GM23338 (cell line): ENCODE data around the gene ABI2. TPM values are rescaled to one million over a fixed set of nuclear protein-coding genes. Genes with fewer than 3 reads are reported as not detected.
"Not testable (repeated sequence)": the region's sequence is repeated elsewhere in the genome, so short reads cannot be mapped to it uniquely, and the experiment has no call there.

Experiments
- ATAC-seq: fragments of 200-7000 bp; cut with Tn5 transposase; 3 replicates; pipeline ENCODE4 v1.9.1; 2020
- DNase-seq: peaks from one replicate; pipeline ENCODE4 v3.0.0-alpha.2; 2015; ENCODE audit warnings: low spot score
- H2AFZ ChIP-seq: fragments of 200-600 bp; sonication (generic); 2 replicates; pipeline ENCODE4 v1.8.0; 2016; ENCODE audit warnings: antibody characterized with exemption, mild to moderate bottlenecking, moderate library complexity
- H3F3A ChIP-seq: fragments of 200-600 bp; sonication (generic); replicated peaks from 2 replicates; pipeline ENCODE4 v1.8.0; 2017; ENCODE audit warnings: antibody characterized with exemption, mixed run types, low read depth
- H3K27ac ChIP-seq: fragments of 200-600 bp; sonication (generic); 2 replicates; pipeline ENCODE4 v1.6.1; 2016; ENCODE audit warnings: low read depth
- H3K27me3 ChIP-seq: fragments of 200-600 bp; sonication (generic); 2 replicates; pipeline ENCODE4 v1.8.0; 2016; ENCODE audit warnings: mild to moderate bottlenecking, mixed run types, moderate library complexity; ENCODE audit not compliant: insufficient read depth
- H3K36me3 ChIP-seq: fragments of 200-600 bp; sonication (generic); 2 replicates; pipeline ENCODE4 v1.8.0; 2016; ENCODE audit warnings: mild to moderate bottlenecking; ENCODE audit not compliant: insufficient read depth
- H3K4me1 ChIP-seq: fragments of 200-600 bp; sonication (generic); 2 replicates; pipeline ENCODE4 v1.8.0; 2016; ENCODE audit warnings: mild to moderate bottlenecking, moderate library complexity; ENCODE audit not compliant: insufficient read depth
- H3K4me2 ChIP-seq: fragments of 200-600 bp; sonication (generic); 2 replicates; pipeline ENCODE4 v1.7.1; 2017; ENCODE audit warnings: mixed run types
- H3K4me3 ChIP-seq: fragments of 200-600 bp; sonication (generic); 2 replicates; pipeline ENCODE4 v1.6.1; 2016; ENCODE audit warnings: mixed run types
- H3K79me2 ChIP-seq: fragments of 200-600 bp; sonication (generic); replicated peaks from 2 replicates; pipeline ENCODE4 v1.8.0; 2017; ENCODE audit warnings: mild to moderate bottlenecking; ENCODE audit not compliant: insufficient read depth
- H3K9me2 ChIP-seq: fragments of 200-600 bp; sonication (generic); 2 replicates; pipeline ENCODE4 v1.8.0; 2017; ENCODE audit not compliant: insufficient read depth
- H4K20me1 ChIP-seq: fragments of 200-600 bp; sonication (generic); replicated peaks from 2 replicates; pipeline ENCODE4 v1.8.0; 2017; ENCODE audit warnings: mild to moderate bottlenecking; ENCODE audit not compliant: insufficient read depth
- H3K27ac Mint-ChIP-seq: 2 replicates; pipeline ENCODE4 v1.8.0; 2020; ENCODE audit warnings: inconsistent platforms, mild to moderate bottlenecking, moderate library complexity, mixed read lengths
- H3K27me3 Mint-ChIP-seq: 3 replicates; pipeline ENCODE4 v1.8.0; 2022; ENCODE audit warnings: low read depth, mild to moderate bottlenecking, moderate library complexity, mixed read lengths, inconsistent platforms; ENCODE audit not compliant: insufficient read depth, poor library complexity
- H3K36me3 Mint-ChIP-seq: 3 replicates; pipeline ENCODE4 v1.8.0; 2021; ENCODE audit warnings: low read depth, mild to moderate bottlenecking, inconsistent platforms, moderate library complexity, mixed read lengths
- H3K4me1 Mint-ChIP-seq: 3 replicates; pipeline ENCODE4 v1.8.0; 2020; ENCODE audit warnings: mild to moderate bottlenecking, inconsistent platforms, mixed read lengths
- H3K4me3 Mint-ChIP-seq: 3 replicates; pipeline ENCODE4 v1.8.0; 2021; ENCODE audit warnings: moderate library complexity, mild to moderate bottlenecking, inconsistent platforms, mixed read lengths
- H3K9me3 Mint-ChIP-seq: 3 replicates; pipeline ENCODE4 v1.8.0; 2020; ENCODE audit warnings: moderate library complexity, mild to moderate bottlenecking, inconsistent platforms, mixed read lengths
- CREB1 ChIP-seq: fragments of 250-450 bp; sonication (Bioruptor Pico); IDR thresholded peaks from 2 replicates; pipeline ENCODE4 v1.5.0; 2020; ENCODE audit warnings: low read depth, mild to moderate bottlenecking, moderate library complexity
- CTCF ChIP-seq, 2 experiments: fragments of 200-600 bp in 1 of 2; sonication (generic) in 1 of 2; conservative IDR thresholded peaks; 2 replicates each; pipeline versions ENCODE4 v1.5.1 to v1.6.1; 2016 to 2017; ENCODE audit warnings: antibody characterized with exemption in 2 of 2, low read depth in 2 of 2, mild to moderate bottlenecking in 2 of 2, moderate library complexity in 1 of 2
- ETS1 ChIP-seq: IDR thresholded peaks from 2 replicates; pipeline ENCODE4 v1.6.1; 2016; ENCODE audit warnings: antibody characterized with exemption
- polyA plus RNA-seq: library from polyadenylated mRNA; unstranded; fragments of >200 nt; fragmentation: Nextera tagmentation; extraction: Ambion mirVana; gene quantifications from 2 replicates; pipeline ENCODE4 v1.2.1, GENCODE V29; 2016
- total RNA-seq: library from RNA; depleted of rRNA; stranded (reverse); fragments of >200 nt; shearing (Covaris generic); gene quantifications from 2 replicates; pipeline ENCODE4 v1.2.3, GENCODE V29; 2014

Gene ABI2
- total and polyA plus RNA-seq, 2 experiments from 2014 or later = 46.5 to 114 TPM

GRCh38 chr2:203372706-203373105 is 44.5 kb downstream of the ABI2 start:
- Histone ChIP-seq H3K79me2 (peaks cover 49% of the 10 kb centered on the region), H3K36me3 (peaks cover 19% of the 10 kb centered on the region; the same call in 1 of the 2 replicates)
- not testable (repeated sequence) for H3K4me3 Mint-ChIP-seq, H3K27ac Mint-ChIP-seq, H3F3A ChIP-seq, H3K4me1 Mint-ChIP-seq, H2AFZ ChIP-seq, ATAC-seq, DNase-seq, H3K9me3 Mint-ChIP-seq, H3K4me1 ChIP-seq, H4K20me1 ChIP-seq, H3K27me3 ChIP-seq, H3K4me2 ChIP-seq, H3K27ac ChIP-seq, H3K9me2 ChIP-seq, H3K4me3 ChIP-seq, H3K27me3 Mint-ChIP-seq
- H3K36me3 Mint-ChIP-seq = peaks cover 49% of the 10 kb centered on the region

GRCh38 chr2:203376173-203376572 is 48.0 kb downstream of the ABI2 start:
- peaks cover 24% of the 10 kb centered on the region for H3K36me3 Mint-ChIP-seq

GRCh38 chr2:203379156-203379555 is 51.0 kb downstream of the ABI2 start:
- peaks cover 23% of the 10 kb centered on the region for H3K79me2 ChIP-seq
- no peaks in the 10 kb centered on the region for H4K20me1 ChIP-seq
- Mint-ChIP-seq H3K36me3 (peaks cover 16% of the 10 kb centered on the region; the same call in 2 of the 3 replicates), H3K9me3 (no peaks in the 10 kb centered on the region), H3K4me1 (no peaks in the 10 kb centered on the region), H3K27me3 (peaks cover 3% of the 10 kb centered on the region), H3K4me3 (no peak overlapping the region), H3K27ac (no peak overlapping the region)
- DNase-seq = no peak
- H3K4me1 ChIP-seq = no peaks in the 10 kb centered on the region
- no peak overlapping the region for H3K4me3 ChIP-seq
- H2AFZ ChIP-seq = no peak overlapping the region
- H3K36me3 ChIP-seq = no peaks in the 10 kb centered on the region
- H3K27me3 ChIP-seq = no peaks in the 10 kb centered on the region
- H3F3A ChIP-seq = no peaks in the 10 kb centered on the region
- no peak overlapping the region for H3K4me2 ChIP-seq
- H3K27ac ChIP-seq = no peak overlapping the region
- no peak for TF ChIP-seq ETS1
- no peak for ATAC-seq
- no peaks in the 10 kb centered on the region for H3K9me2 ChIP-seq

More at GRCh38 chr2:203376173-203376572, 48.0 kb downstream of the ABI2 start:
- peaks cover 4% of the 10 kb centered on the region; the same call in 2 of the 3 replicates for H3K9me3 Mint-ChIP-seq
- no peak overlapping the region for H3K4me3 Mint-ChIP-seq
- Histone ChIP-seq H4K20me1 (no peaks in the 10 kb centered on the region), H3K4me1 (no peaks in the 10 kb centered on the region), H3K4me3 (no peak overlapping the region), H3K27me3 (no peaks in the 10 kb centered on the region), H3K4me2 (no peak overlapping the region), H3K36me3 (peaks cover 5% of the 10 kb centered on the region; the same call in 1 of the 2 replicates), H3K9me2 (no peaks in the 10 kb centered on the region), H3K27ac (no peak overlapping the region), H2AFZ (no peak overlapping the region), H3F3A (no peaks in the 10 kb centered on the region), H3K79me2 (peaks cover 28% of the 10 kb centered on the region)
- H3K27me3 Mint-ChIP-seq = peaks cover 3% of the 10 kb centered on the region
- DNase-seq (no peak), ATAC-seq (no peak)
- H3K27ac Mint-ChIP-seq = peak overlapping the region; percentile 78; the same call in 1 of the 2 replicates
- H3K4me1 Mint-ChIP-seq = no peaks in the 10 kb centered on the region
- peak in 1 of 2 experiments; percentile 34; a peak in 2 of 4 replicates for TF ChIP-seq CTCF (conservative IDR thresholded peaks at IDR 0.05; ENCODE audit: low read depth in 2 of 2)
- TF ChIP-seq CREB1 = no peak
